Measurements from ENCODE around the gene DAZAP2.
"Not testable (repeated sequence)": the region's sequence is repeated elsewhere in the genome, so short reads cannot be mapped to it uniquely, and the experiment has no call there.

The DAZAP2 gene

GRCh38 chr12:51254536-51254935 is 15.9 kb downstream of the DAZAP2 start:
- TF ChIP-seq CTCF (IDR thresholded peaks at IDR 0.05; ENCODE audit: insufficient read depth, low read length) (no peak), SPI1 (IDR thresholded peaks at IDR 0.05; ENCODE audit: borderline replicate concordance, low read depth) (no peak), GABPA (IDR thresholded peaks at IDR 0.05; ENCODE audit: low read depth) (no peak), REST (IDR thresholded peaks at IDR 0.05; ENCODE audit: insufficient replicate concordance, low read depth) (no peak)
- no peak for DNase-seq (ENCODE audit: low read depth in 1 of 2, low spot score in 1 of 2)
- H3K27me3 ChIP-seq (ENCODE audit: insufficient read depth, poor library complexity, severe bottlenecking): no peaks in the 10 kb centered on the region
- H3K4me3 ChIP-seq (replicated peaks; ENCODE audit: insufficient read depth, low read length): no peak overlapping the region
- H3K27ac ChIP-seq (replicated peaks): no peak overlapping the region

GRCh38 chr12:51259600-51259999 is 21.0 kb downstream of the DAZAP2 start:
- not testable (repeated sequence) for H3K27me3 ChIP-seq (ENCODE audit: insufficient read depth, poor library complexity, severe bottlenecking); H3K27ac ChIP-seq (replicated peaks); H3K4me3 ChIP-seq (replicated peaks; ENCODE audit: insufficient read depth, low read length); DNase-seq (ENCODE audit: low read depth in 1 of 2, low spot score in 1 of 2)

- no peak for TF ChIP-seq POLR2AphosphoS5 (IDR thresholded peaks at IDR 0.05; ENCODE audit: low read depth)
- peak; percentile 28 for TF ChIP-seq CTCF (IDR thresholded peaks at IDR 0.05; ENCODE audit: insufficient read depth, low read length)
- Histone ChIP-seq H3K4me3 (replicated peaks; ENCODE audit: insufficient read depth, low read length) (no peak overlapping the region), H3K27me3 (ENCODE audit: insufficient read depth, poor library complexity, severe bottlenecking) (no peaks in the 10 kb centered on the region), H3K27ac (replicated peaks) (no peak overlapping the region)
- peak in 1 of 2 experiments; percentile 68 for DNase-seq (ENCODE audit: low read depth in 1 of 2, low spot score in 1 of 2)
Measured at GRCh38 chr12:51262758-51263177, 24.1 kb downstream of the DAZAP2 start.

DNA sequence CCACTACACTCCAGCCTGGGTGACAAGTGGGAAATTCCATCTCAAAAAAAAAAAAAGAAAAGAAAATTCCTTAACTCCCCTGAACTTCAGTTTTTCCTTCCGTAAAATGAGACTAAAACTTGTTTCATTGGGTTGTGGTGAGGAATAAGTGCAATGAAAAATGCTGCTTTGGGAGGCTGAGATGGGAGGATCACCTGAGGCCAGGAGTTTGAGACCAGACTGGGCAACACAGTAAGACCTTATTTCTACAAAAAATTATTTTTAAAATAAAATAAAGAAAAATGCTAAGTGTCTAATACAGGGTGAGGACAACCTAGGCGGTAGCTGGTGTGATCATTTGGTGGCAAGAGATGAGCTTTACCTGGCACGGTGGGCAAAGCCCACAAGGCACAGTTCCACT is 24.7 kb downstream of the DAZAP2 start:
- Histone ChIP-seq H3K27ac (replicated peaks) (no peak overlapping the region), H3K27me3 (ENCODE audit: insufficient read depth, poor library complexity, severe bottlenecking) (no peaks in the 10 kb centered on the region), H3K4me3 (replicated peaks; ENCODE audit: insufficient read depth, low read length) (no peak overlapping the region)
- DNase-seq (ENCODE audit: low read depth in 1 of 2, low spot score in 1 of 2): no peak
- TF ChIP-seq POLR2AphosphoS5 (IDR thresholded peaks at IDR 0.05; ENCODE audit: low read depth): no peak
- no peak for TF ChIP-seq CTCF (IDR thresholded peaks at IDR 0.05; ENCODE audit: insufficient read depth, low read length)
- no peak for TF ChIP-seq REST (IDR thresholded peaks at IDR 0.05; ENCODE audit: insufficient replicate concordance, low read depth)
- TF ChIP-seq SPI1 (IDR thresholded peaks at IDR 0.05; ENCODE audit: borderline replicate concordance, low read depth): no peak
- TF ChIP-seq GABPA (IDR thresholded peaks at IDR 0.05; ENCODE audit: low read depth): no peak

Measured in HL-60 (cell line).